HG03520 (cell line): ENCODE measurements around the gene TMEFF1.
"Not testable (repeated sequence)": the region's sequence is repeated elsewhere in the genome, so short reads cannot be mapped to it uniquely, and the experiment has no call there.

Experiments used
- ATAC-seq: cut with Tn5 transposase; IDR thresholded peaks from one replicate; pipeline ENCODE4 v1.9.1; 2021; ENCODE audit warnings: mild to moderate bottlenecking, moderate library complexity; ENCODE audit not compliant: unreplicated experiment

TMEFF1 gene

DNA sequence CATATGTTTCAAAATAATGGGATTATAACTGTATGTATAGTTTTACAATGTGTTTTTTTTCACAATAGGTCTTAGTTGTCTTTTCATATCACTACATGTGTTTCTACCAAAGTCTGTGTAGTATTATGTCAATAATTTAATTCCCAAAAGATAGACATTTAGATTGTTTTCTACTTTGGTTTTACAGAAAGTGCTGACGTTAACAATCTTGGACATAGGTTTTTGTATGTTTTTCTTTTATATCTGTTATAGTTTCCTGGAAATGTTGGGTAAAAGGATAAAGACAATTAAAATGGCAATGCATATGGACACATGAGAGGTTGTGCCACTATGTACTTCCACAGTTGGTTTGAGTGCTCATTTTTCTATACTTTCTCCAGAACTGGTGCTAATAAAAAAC, 15.2 kb downstream of the TMEFF1 start:
- no peak for ATAC-seq

DNA sequence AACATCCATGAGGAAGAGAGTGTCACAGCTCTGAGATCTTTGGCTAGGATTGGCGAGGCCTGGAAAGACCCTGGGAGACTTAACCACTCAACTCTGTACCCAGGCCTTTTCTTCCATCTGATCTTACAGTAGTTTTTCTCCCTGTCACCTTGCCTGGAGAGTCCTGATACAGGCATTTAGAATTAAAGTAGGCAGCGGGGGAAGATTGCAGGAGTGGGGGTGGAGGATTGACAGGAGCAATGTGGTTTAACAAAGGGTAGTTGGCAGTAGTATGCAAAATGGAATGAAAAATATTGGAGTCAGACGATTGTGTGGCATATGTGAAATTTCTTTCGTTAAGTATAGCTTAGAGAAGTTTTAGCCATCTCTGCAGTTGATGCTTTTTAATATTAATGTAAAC, 16.9 kb downstream of the TMEFF1 start:
- no peak for ATAC-seq

DNA sequence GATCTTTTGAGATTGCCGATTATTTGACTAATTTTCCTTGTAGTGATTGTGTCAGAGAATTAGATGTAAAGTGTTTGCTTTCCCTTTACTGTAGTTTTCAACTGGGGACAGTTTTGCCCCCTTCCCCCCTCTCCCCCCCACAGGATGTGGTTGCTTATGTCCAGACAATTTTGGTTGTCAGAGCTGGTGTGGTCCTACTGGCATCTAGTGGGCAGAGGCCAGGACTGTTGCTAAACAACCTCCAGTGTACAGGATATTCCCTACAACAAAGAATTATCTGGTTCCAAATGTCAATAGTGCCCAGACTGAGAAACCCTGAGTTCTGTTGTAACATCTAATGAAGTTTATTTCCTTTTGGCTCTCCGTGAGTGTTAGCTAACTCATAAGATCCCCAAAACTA, 20.0 kb downstream of the TMEFF1 start:
- ATAC-seq: no peak

DNA sequence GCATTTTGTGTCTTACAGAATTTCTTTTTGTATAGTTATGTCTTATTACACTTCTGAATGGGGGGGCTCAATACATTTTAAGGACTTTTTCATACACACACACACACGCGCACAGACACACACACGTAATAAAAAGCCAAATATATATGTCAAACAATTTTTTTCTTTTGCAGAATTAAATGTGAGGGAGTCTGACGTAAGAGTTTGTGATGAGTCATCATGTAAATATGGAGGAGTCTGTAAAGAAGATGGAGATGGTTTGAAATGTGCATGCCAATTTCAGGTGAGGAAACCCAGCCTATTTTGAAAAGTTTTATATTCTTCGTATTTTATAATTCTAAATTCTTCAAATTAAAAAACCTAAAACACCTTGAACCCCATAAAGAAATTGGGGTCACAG, 25.6 kb downstream of the TMEFF1 start:
- no peak for ATAC-seq

DNA sequence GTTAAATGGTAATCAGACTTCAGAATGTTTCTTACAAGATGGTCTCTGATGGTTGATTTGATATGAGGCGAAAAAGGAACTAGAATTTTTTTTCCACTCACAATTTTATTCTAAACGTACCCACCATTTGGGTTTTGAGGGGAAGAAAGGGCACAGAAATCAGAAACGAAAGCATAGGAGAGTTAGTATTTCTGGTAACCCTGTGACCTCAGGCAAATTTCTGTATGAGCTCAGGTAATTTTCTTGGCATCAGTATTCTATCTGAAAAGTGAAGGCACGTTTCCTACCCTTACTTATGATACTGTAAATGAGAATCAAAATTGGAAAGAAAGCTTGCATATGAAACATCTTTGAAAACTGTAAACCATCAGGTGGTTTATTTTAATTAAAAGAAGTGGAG, 26.5 kb downstream of the TMEFF1 start:
- no peak for ATAC-seq

DNA sequence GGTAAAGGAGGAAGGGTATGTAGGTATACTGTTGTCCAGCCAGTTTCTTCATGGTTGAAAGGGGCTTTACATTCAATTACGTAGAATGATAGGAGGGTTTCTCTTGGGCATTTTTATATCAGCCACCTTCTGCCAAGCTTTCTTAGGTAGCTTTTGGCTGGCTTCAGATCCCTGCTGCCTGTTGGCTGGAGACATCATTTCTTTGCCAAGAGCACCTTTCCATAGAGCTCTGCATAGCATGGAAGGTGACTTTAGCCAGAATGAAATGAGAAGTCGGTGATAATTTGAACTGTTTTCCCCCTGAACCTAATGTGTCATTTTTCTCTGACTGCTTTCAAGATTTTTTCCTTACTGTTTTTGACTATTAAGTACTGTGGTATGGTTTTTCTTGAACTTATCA, 26.9 kb downstream of the TMEFF1 start:
- ATAC-seq: no peak

DNA sequence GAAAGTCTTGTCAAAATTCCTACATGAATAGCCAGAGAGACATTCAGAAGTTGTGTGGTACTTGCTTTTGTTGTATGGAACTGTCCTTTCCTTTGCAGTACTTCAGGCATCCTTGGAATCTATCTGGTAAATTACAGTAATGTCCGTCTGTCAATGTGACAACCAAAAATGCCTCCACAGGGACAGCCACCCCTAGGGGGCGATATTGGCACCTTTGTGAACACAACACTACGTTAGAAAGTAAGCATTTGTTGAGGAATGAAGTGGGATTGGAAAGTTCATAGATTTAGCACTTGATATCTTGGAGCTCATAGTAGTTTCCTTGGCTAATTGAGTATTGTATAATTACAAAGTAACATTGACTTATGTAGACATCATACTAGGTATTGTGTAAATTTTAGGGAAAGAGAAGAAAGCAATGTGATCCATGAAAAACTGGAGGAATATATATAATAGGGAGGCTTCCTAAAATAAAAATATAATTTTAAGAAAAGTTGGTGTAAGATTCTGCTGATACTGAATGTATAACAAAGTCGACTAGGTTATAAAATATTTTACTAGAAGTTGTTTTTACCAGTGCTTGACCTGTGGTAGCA, 32.7 kb downstream of the TMEFF1 start:
- ATAC-seq: peak; percentile 76

DNA sequence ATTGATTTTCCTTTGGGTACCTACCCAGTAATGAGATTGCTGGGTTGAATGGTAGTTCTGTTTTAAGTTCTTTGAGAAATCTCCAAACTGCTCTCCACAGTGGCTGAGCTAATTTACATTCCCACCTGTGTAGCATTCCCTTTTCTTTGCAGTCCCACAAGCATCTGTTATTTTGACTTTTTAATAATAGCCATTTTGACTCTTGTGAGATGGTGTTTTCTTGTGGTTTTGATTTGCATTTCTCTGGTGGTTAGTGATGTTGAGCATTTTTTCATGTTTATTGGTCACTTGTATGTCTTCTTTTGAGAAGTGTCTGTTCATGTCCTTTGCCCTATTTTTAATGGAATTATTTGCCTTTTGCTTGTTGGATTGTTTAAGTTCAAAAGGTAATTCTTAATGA, 34.4 kb downstream of the TMEFF1 start:
- ATAC-seq: not testable (repeated sequence)

DNA sequence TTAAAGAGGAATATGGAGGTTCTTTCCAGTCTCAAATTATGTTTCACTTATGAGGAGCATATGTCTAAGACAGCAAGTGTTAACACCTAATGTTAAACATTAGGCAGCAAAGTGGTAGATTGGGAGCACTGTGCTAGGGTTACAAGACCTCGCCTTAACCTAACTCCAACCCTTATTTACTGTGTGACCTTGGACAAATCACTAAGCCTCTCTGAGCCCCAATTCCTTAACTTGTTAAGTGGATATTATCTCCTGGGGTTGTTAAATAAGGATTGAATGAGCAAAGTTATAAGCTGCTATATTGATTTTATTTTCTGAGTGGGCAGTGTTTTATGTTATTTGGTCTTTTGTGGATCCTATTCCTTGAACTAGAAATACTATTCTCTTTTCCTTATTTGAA, 38.3 kb downstream of the TMEFF1 start:
- no peak for ATAC-seq

DNA sequence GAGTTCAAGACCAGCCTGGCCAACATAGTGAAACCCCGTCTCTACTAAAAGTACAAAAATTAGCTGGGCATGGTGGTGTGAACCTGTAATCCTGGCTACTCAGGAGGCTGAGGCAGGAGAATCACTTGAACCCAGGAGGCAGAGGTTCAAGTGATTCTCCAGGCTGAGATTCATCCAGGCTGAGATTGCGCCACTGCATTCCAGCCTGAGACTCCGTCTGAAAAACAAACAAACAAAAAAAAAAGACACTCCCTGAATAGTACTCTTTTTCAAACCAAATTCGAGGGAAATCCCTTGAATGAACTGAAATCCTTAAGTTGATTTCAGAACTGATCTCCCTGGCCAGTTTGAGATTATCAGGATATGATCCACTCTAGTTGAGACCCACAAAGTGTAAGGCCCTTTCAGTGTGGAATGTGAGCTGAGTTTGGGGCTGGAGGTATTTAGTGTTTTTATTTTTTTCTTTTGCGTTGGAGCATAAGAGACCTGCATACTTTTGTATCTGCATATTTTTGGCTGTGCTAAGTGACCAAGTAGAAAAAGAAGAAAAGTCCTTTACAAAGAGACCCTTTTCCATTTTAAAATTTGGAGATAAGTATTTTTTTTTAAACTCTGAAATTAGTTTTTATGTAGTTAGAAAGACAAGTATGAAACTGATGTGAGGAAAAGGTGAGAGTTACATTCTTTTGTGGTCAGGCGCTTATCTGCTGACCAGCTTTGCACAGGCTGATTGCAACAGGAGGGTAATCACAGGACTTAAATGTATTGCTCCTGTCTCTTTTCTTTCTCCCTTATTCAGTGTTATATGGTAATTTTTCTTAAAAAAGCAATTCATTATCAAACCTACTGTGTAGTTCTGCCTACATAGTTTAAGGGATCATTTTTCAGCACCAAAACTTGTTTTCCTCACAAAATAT, 42.9 kb downstream of the TMEFF1 start:
- ATAC-seq: no peak

DNA sequence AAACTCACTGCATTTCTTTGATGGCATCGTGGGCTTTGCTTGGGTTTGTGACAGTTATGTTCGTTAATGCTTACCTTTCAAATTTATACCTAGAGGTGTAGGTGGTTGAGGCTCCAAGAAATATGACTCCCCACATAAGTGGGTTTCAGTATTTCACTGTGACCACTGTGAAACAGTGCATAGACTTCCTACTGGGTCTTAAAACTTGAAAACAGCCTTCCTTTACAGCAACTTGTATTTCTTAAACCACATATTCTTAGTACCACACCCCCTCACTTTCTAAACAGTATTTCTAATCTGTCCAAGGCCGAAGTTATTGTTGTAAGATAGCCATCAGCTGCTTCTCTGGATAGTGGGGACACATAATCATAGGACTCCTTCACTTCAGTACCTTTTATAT, 48.3 kb downstream of the TMEFF1 start:
- ATAC-seq: peak; percentile 57

DNA sequence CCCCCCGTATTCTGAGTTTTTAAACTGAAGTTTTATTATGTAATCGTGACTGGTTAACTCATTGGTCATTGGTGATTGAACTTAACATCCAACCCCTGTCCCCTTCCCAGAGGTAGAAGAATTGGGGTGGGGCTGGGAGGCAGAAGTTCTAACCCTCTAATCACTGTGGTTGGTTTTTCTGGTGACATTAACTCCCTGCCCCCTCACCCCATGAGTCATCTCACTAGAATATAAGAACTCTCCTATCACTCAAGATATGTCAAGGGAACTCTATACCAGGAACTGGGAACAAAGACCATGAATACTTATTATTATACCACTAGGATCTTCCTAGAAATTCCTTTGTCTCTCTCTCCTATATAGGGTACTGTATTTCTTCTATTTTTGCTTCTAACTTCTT, 52.6 kb downstream of the TMEFF1 start:
- no peak for ATAC-seq

DNA sequence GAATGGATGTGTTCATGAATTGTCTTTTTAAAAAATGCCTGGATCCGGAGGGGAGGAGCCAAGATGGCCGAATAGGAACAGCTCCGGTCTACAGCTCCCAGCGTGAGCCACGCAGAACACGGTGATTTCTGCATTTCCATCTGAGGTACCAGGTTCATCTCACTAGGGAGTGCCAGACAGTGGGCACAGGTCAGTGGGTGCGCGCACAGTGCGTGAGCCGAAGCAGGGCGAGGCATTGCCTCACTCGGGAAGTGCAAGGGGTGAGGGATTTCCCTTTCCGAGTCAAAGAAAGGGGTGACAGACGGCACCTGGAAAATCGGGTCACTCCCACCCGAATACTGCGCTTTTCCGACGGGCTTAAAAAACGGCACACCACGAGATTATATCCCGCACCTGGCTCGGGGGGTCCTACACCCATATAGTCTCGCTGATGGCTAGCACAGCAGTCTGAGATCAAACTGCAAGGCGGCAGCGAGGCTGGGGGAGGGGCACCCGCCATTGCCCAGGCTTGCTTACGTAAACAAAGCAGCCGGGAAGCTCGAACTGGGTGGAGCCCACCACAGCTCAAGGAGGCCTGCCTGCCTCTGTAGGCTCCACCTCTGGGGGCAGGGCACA, 54.3 kb downstream of the TMEFF1 start:
- ATAC-seq: not testable (repeated sequence)

DNA sequence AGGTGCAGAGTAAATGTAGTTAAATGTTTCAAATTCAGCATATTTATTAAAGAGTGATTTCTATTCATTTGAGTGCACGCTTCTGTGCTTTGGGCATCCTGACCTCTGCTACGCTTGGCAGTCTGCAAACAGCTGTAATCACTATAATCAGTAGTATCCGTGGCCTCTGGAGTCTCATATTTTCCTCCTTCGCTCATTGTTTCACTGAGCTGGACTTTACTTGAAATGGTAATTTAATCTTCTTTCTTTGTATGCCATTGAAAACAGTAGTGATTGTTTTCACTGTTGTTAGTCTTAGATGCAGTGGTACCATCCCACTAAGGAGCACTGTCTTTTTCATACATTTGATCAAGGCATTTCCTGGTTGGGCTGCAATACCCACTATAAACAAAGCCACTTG, 61.5 kb downstream of the TMEFF1 start:
- no peak for ATAC-seq

DNA sequence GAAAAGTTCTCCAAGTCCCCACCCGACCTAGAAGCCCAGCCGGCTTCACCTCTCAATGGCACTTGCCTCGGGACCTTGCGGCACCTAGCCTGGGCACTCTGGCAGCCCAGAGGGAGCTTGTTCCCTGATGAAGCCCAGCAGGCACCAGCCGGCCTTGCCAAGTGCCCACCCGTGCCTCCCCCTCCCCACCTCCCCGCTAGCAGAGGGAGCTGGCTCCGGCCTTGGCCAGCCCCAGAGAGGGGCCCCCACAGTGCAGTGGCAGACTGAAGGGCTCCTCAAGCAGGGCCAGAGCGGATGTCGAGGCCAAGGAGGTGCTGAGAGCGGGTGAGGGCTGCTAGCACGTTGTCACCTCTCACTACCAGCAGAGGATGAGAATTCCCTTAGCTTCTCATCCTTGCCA, 67.4 kb downstream of the TMEFF1 start:
- no peak for ATAC-seq

DNA sequence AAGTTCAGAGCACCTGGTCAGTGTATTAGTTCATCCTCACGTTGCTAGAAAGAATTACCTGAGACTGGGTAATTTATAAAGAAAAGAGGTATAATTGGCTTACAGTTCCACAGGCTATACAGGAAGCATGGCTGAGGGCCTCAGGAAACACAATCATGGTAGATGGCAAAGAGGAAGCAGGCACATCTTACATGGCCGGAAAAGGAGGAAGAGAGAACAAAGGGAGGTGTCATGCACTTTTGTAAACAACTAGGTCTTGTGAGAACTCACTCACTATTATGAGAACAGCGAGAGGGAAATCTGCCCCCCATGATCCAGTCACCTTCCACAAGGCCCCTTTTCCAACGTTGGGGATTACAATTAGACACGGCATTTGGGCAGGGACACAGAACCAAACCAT, 76.1 kb downstream of the TMEFF1 start:
- no peak for ATAC-seq

DNA sequence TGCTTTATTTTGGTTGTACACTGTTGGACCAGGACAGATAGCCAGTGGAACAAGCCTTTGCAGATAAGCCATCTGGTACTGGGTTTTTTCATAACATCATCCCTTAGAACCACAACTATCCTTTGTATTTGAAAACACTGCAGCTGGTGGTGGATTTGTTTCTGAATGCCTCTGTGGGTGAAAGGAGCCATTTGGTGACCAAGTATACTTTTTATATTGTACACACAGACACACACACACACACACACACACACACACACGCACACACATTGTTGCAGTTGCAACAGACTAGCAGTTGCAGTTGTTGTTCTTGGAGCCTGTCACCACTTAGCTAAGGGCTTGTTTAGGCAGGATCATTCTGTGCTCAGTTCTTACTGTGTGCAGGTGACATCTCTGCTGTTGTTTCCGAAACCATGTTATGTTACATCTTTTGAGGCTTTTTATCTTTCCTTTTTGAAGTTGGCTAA, 82.0 kb downstream of the TMEFF1 start:
- ATAC-seq: peak; percentile 49

DNA sequence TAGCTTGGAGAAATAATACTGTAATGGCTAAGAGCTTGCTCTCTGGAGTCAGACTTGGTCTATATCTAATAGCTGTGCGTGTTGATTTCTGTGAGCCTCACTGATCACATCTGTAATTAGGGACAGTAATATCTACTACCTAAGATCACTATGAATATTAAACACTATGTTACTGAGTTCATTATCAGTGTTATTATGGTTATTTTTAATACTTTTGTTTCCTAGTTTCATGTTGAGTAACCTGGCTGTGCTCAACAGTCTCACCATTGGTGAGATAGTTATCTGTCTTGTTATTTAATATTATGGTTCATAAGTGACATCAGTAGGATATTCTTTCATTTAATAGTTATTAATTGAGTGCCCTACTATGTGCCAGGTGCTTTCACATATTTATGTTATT, 82.5 kb downstream of the TMEFF1 start:
- peak; percentile 82 for ATAC-seq

DNA sequence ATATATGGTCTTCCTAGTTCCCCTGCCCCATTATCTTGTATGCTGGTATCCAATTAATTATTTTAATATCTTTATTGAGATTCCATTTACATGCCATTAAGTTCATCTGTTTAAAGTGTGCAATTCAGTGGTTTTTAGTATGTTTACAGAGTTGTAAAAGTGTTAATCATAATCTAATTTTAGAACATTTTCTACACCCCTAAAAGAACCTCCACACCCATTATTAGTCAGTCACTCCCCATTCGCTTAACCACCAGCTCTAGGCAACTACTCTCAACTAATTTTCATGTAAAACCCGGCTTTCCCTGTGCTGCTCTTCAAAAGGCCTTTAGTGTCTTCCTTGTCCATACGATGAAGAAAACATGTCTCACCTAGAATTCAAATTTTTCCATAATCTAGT, 84.1 kb downstream of the TMEFF1 start:
- ATAC-seq: no peak

DNA sequence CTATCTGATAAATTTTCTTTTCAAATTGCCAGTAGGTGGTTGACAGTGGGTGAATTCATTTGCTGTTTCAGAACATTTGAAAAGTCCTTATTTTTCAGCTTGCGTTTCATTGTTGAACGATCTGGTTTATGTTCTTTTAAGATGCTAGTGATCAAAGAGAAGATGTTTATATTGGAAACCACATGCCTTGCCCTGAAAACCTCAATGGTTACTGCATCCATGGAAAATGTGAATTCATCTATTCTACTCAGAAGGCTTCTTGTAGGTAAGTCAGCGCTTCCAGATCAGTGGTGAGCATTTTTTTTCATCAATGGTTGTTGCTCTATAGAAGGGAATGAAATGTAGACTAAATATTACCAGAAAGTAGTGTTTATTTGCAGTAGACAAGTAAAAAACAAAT, 88.3 kb downstream of the TMEFF1 start:
- ATAC-seq: no peak

DNA sequence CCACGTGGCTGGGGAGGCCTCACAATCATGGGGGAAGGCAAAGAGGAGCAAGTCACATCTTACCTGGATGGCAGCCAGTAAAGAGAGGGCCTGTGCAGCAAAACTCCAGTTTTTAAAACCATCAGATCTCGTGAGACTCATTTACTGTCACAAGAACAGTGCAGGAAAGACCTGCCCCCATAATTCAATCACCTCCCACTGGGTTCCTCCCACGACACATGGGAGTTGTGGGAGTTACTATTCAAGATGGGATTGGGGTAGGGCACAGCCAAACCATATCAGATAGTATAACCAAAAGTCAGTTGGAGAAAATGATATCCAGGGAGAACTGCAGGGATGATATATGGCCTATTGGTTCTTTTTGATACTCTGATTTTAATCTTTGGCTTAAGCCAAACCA, 94.9 kb downstream of the TMEFF1 start:
- ATAC-seq: no peak

DNA sequence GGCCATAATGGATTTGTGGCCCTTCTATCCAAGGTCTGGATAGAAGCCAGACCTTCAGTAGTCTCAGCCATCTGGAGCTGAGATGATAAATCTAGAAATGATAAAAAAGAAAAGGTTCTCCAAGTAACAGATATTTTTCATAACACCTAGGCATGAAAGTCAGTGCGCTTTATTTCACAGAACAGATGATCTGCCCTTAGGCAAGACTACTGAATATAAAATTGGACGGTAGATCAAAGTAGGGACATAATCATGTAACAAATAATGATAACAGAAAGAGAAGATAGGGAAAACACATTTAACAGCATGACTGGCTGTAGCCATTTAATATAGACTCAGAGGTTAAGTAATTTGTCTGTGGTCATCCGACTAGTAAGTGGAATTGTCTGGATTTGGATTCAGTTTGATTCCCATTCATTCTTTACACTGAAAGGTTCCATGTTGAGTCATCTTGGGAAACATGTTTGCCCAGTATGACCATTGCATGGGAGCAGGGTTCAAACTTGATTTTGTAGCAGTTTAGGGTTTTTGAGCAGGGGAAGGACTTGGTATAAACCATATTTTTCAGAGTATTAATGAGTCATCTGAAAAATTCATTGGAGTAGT, 100.8 kb downstream of the TMEFF1 start:
- ATAC-seq: no peak
